Measurements from ENCODE around the gene ZNF385C. TPM values are rescaled to one million over a fixed set of nuclear protein-coding genes. Genes with fewer than 3 reads are reported as not detected.

Gene ZNF385C
- total and polyA plus RNA-seq, 2 donors (not counting 1 experiment from before 2014, with no cell fraction given): 0.33 to 1.1 TPM

DNA sequence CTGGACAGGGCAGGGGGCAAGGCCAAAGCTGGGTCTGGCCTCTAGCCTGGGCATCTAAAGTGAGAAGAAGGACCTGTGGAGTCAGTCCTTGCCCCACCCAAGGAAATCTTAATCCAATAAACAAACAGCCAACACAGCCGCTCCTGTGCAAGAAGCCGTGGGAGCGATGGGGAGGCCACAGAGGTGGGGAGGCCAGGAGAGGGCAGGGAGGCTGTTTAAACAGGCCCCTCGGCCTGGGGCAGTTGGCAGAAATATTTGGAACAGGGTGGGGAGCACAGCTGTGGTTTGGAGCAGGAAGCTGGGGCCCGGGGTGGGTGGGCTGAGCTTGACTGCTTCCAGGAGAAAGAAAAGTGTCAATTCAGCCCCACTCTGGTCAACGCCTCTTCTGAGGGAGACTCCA is 5.3 kb downstream of the ZNF385C start:
- Mint-ChIP-seq H3K4me3 (no peak overlapping the region), H3K27me3 (peaks cover 34% of the 10 kb centered on the region), H3K9me3 (ENCODE audit: insufficient read depth) (no peaks in the 10 kb centered on the region), H3K27ac (no peak overlapping the region), H3K4me1 (peaks cover 6% of the 10 kb centered on the region)
- CTCF ChIA-PET: no interaction called here
- no peak overlapping the region for H3K4me3 ChIP-seq (ENCODE audit: control extremely low read depth in 1 of 5, extremely low read depth in 1 of 5, insufficient read depth in 1 of 5, low read depth in 2 of 5, low read length in 4 of 5)
- no peak overlapping the region for H2AFZ ChIP-seq (ENCODE audit: insufficient read depth, low read depth, low read length, poor library complexity, severe bottlenecking)
- POLR2A ChIA-PET: no interaction called here
- WGBS (ENCODE audit: insufficient coverage): 0% methylated on average over 1 of the region's 6 CpGs
- TF ChIP-seq EZH2 (IDR thresholded peaks at IDR 0.05; ENCODE audit: borderline replicate concordance, insufficient read depth, low read depth, low read length, poor library complexity, severe bottlenecking): no peak
- TF ChIP-seq, protein P1, sequence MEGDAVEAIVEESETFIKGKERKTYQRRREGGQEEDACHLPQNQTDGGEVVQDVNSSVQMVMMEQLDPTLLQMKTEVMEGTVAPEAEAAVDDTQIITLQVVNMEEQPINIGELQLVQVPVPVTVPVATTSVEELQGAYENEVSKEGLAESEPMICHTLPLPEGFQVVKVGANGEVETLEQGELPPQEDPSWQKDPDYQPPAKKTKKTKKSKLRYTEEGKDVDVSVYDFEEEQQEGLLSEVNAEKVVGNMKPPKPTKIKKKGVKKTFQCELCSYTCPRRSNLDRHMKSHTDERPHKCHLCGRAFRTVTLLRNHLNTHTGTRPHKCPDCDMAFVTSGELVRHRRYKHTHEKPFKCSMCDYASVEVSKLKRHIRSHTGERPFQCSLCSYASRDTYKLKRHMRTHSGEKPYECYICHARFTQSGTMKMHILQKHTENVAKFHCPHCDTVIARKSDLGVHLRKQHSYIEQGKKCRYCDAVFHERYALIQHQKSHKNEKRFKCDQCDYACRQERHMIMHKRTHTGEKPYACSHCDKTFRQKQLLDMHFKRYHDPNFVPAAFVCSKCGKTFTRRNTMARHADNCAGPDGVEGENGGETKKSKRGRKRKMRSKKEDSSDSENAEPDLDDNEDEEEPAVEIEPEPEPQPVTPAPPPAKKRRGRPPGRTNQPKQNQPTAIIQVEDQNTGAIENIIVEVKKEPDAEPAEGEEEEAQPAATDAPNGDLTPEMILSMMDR (IDR thresholded peaks at IDR 0.05): no peak
- no peak overlapping the region for H3K4me2 ChIP-seq (replicated peaks; ENCODE audit: low read depth, low read length, poor library complexity, severe bottlenecking)
- no peak for ATAC-seq (ENCODE audit: low read depth)
- no peak for DNase-seq
- no peak overlapping the region for H3K27ac ChIP-seq (ENCODE audit: low read length in 2 of 2)
- no peaks in the 10 kb centered on the region for H4K20me1 ChIP-seq (ENCODE audit: control insufficient read depth, insufficient read depth, low read length, poor library complexity, severe bottlenecking)
- intact Hi-C loops (cut with micrococcal nuclease): no loop called here
- peaks cover 0 to 20% (median 11%) of the 10 kb centered on the region in 4 experiments for H3K27me3 ChIP-seq (replicated peaks in 1 of 4; ENCODE audit: control extremely low read depth in 1 of 4, control insufficient read depth in 3 of 4, insufficient read depth in 4 of 4, low read length in 3 of 4)
- no peaks in the 10 kb centered on the region for H3K79me2 ChIP-seq (ENCODE audit: control insufficient read depth, insufficient read depth, low read length)
- no peaks in the 10 kb centered on the region for H3K9me3 ChIP-seq (ENCODE audit: control extremely low read depth in 1 of 3, control insufficient read depth in 2 of 3, insufficient read depth in 1 of 3, low read length in 2 of 3)
- H3K36me3 ChIP-seq (replicated peaks in 1 of 2; ENCODE audit: control extremely low read depth in 1 of 2, control insufficient read depth in 1 of 2, extremely low read depth in 1 of 2, insufficient read depth in 2 of 2, low read length in 1 of 2): no peaks in the 10 kb centered on the region
- H3K9ac ChIP-seq (ENCODE audit: low read length): no peak overlapping the region
- peaks cover 8 to 10% of the 10 kb centered on the region in 2 donors for H3K4me1 ChIP-seq (ENCODE audit: control insufficient read depth in 2 of 2, insufficient read depth in 2 of 2, low read length in 2 of 2)

DNA sequence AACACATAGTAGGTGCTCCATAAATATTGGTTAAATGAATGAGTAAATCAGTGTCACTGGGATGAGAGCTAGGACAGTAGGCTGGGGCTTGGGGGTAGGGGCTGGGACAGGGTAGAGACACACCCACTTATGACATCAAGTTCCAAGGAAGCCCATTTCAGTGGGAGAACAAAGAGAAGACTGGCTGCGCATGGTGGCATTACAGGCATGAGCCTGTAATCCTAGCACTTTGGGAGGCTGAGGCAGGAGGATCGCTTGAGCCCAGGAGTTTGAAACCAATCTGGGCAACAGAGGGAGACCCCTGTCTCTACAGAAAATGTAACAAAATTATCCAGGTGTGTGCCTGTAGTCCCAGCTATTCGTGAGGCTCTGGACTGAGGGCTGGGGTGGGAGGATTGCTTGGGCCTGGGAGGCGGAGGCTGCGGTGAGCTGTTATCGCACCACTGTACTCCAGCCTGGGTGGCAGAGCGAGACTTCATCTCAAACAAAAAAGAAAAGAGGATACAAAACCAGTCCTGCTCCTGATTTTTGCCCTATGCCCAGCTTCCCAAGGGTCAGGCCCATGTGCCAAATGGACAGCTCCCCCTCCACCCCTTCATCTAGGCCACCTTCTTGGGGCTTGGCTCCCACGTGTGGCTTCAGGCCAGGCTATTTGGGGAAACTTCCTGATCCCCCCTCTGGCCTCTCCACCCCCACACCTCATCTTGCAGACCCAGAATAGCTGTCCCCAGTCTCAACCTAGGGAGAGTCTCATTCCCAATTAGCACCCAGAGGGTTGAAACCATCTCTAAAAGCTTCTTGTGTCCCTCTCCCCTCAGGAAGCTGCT is 7.1 kb downstream of the ZNF385C start:
- CTCF ChIA-PET: interaction anchor here (0.7 to 1.1 kb wide), 4 partner anchors 16 to 401 kb away, joined by 3 read pairs; no protein-coding TSS in a partner anchor
- H3K27me3 ChIP-seq (replicated peaks in 1 of 4; ENCODE audit: control extremely low read depth in 1 of 4, control insufficient read depth in 3 of 4, insufficient read depth in 4 of 4, low read length in 3 of 4): peaks cover 0 to 4% (median 1%) of the 10 kb centered on the region in 4 experiments
- Mint-ChIP-seq H3K27me3 (peaks cover 29% of the 10 kb centered on the region), H3K27ac (no peak overlapping the region), H3K4me3 (no peak overlapping the region), H3K9me3 (ENCODE audit: insufficient read depth) (no peaks in the 10 kb centered on the region), H3K4me1 (no peaks in the 10 kb centered on the region)
- DNase-seq (no peak), ATAC-seq (ENCODE audit: low read depth) (no peak)
- no peak overlapping the region for H3K4me2 ChIP-seq (replicated peaks; ENCODE audit: low read depth, low read length, poor library complexity, severe bottlenecking)
- H3K27ac ChIP-seq (ENCODE audit: low read length in 2 of 2): no peak overlapping the region
- no peak overlapping the region for H3K4me3 ChIP-seq (ENCODE audit: control extremely low read depth in 1 of 5, extremely low read depth in 1 of 5, insufficient read depth in 1 of 5, low read depth in 2 of 5, low read length in 4 of 5)
- no peaks in the 10 kb centered on the region for H4K20me1 ChIP-seq (ENCODE audit: control insufficient read depth, insufficient read depth, low read length, poor library complexity, severe bottlenecking)
- TF ChIP-seq, protein P1 (IDR thresholded peaks at IDR 0.05): no peak
- TF ChIP-seq EZH2 (IDR thresholded peaks at IDR 0.05; ENCODE audit: borderline replicate concordance, insufficient read depth, low read depth, low read length, poor library complexity, severe bottlenecking): no peak
- 75% methylated on average over 5 of the region's 8 CpGs for WGBS (ENCODE audit: insufficient coverage)
- intact Hi-C loops (cut with micrococcal nuclease): no loop called here
- H3K79me2 ChIP-seq (ENCODE audit: control insufficient read depth, insufficient read depth, low read length): no peaks in the 10 kb centered on the region
- H3K9me3 ChIP-seq (ENCODE audit: control extremely low read depth in 1 of 3, control insufficient read depth in 2 of 3, insufficient read depth in 1 of 3, low read length in 2 of 3): no peaks in the 10 kb centered on the region
- H3K9ac ChIP-seq (ENCODE audit: low read length): no peak overlapping the region
- no peaks in the 10 kb centered on the region for H3K4me1 ChIP-seq (ENCODE audit: control insufficient read depth in 2 of 2, insufficient read depth in 2 of 2, low read length in 2 of 2)
- H3K36me3 ChIP-seq (replicated peaks in 1 of 2; ENCODE audit: control extremely low read depth in 1 of 2, control insufficient read depth in 1 of 2, extremely low read depth in 1 of 2, insufficient read depth in 2 of 2, low read length in 1 of 2): no peaks in the 10 kb centered on the region
- POLR2A ChIA-PET: no interaction called here
- no peak overlapping the region for H2AFZ ChIP-seq (ENCODE audit: insufficient read depth, low read depth, low read length, poor library complexity, severe bottlenecking)

All from B cell (primary cell).